HL-60 (cell line): Measurements from ENCODE around the gene SHISAL2B.
"Not testable (repeated sequence)": the region's sequence is repeated elsewhere in the genome, so short reads cannot be mapped to it uniquely, and the experiment has no call there.

Experiments
- DNase-seq, 2 experiments: peaks; one replicate each; pipeline ENCODE4 v3.0.0-alpha.2; 2010 to 2020; ENCODE audit warnings: low read depth in 1 of 2, low spot score in 1 of 2
- H3K27ac ChIP-seq: fragments of 250-450 bp; sonication (Bioruptor Pico); replicated peaks from 2 replicates; pipeline ENCODE4 v1.5.1; 2020; ENCODE audit warnings: mild to moderate bottlenecking, moderate library complexity
- H3K27me3 ChIP-seq: fragments of 250-450 bp; sonication (Bioruptor Pico); 2 replicates; pipeline ENCODE4 v1.5.1; 2021; ENCODE audit warnings: mild to moderate bottlenecking, moderate library complexity; ENCODE audit not compliant: insufficient read depth, poor library complexity, severe bottlenecking
- H3K4me3 ChIP-seq: replicated peaks from 2 replicates; pipeline ENCODE4 v1.5.1; 2011; ENCODE audit warnings: mild to moderate bottlenecking, control low read depth, low read length; ENCODE audit not compliant: insufficient read depth
- CTCF ChIP-seq: IDR thresholded peaks from one replicate; pipeline ENCODE4 v1.5.1; 2011; ENCODE audit warnings: low read length, control low read depth, inconsistent platforms; ENCODE audit not compliant: insufficient read depth
- GABPA ChIP-seq: IDR thresholded peaks from 2 replicates; pipeline ENCODE4 v1.6.1; 2012; ENCODE audit warnings: low read depth
- POLR2AphosphoS5 ChIP-seq: IDR thresholded peaks from 2 replicates; pipeline ENCODE4 v1.6.1; 2012; ENCODE audit warnings: low read depth
- REST ChIP-seq: IDR thresholded peaks from 2 replicates; pipeline ENCODE4 v1.6.1; 2012; ENCODE audit warnings: low read depth; ENCODE audit not compliant: insufficient replicate concordance
- SPI1 ChIP-seq: IDR thresholded peaks from 2 replicates; pipeline ENCODE4 v1.6.1; 2012; ENCODE audit warnings: low read depth, mild to moderate bottlenecking, borderline replicate concordance

Gene SHISAL2B

GRCh38 chr5:64700765-64701164 lies 10.5 kb downstream of the SHISAL2B start:
- no peak for DNase-seq
- Histone ChIP-seq H3K27ac (no peak overlapping the region), H3K27me3 (no peaks in the 10 kb centered on the region), H3K4me3 (no peak overlapping the region)
- TF ChIP-seq SPI1 (no peak), REST (no peak), GABPA (no peak)

- H3K27me3 ChIP-seq, DNase-seq, H3K27ac ChIP-seq, H3K4me3 ChIP-seq: not testable (repeated sequence)
Observed at GRCh38 chr5:64706074-64706473, 15.8 kb downstream of the SHISAL2B start.

GRCh38 chr5:64707191-64707590 lies 16.9 kb downstream of the SHISAL2B start:
- no peak for TF ChIP-seq CTCF
- TF ChIP-seq REST = no peak
- TF ChIP-seq POLR2AphosphoS5 = no peak
- TF ChIP-seq SPI1 = no peak
- TF ChIP-seq GABPA = no peak
- no peak overlapping the region for H3K4me3 ChIP-seq
- H3K27ac ChIP-seq = no peak overlapping the region
- DNase-seq = no peak
- no peaks in the 10 kb centered on the region for H3K27me3 ChIP-seq

- not testable (repeated sequence) for DNase-seq, H3K27ac ChIP-seq, H3K4me3 ChIP-seq, H3K27me3 ChIP-seq
Observed at GRCh38 chr5:64714495-64714894, 24.2 kb downstream of the SHISAL2B start.

GRCh38 chr5:64722588-64722987 lies 32.3 kb downstream of the SHISAL2B start:
- DNase-seq = no peak
- no peak overlapping the region for H3K4me3 ChIP-seq
- H3K27ac ChIP-seq = no peak overlapping the region
- H3K27me3 ChIP-seq = no peaks in the 10 kb centered on the region
- no peak for TF ChIP-seq CTCF
- no peak for TF ChIP-seq POLR2AphosphoS5
